Fibroblast of skin of right quadriceps (primary cell): Measurements from ENCODE around the gene DOC2A.
"Not testable (repeated sequence)": the region's sequence is repeated elsewhere in the genome, so short reads cannot be mapped to it uniquely, and the experiment has no call there.

Experiments used
- DNase-seq: peaks from one replicate; pipeline ENCODE4 v3.0.0-alpha.2; 2013

The DOC2A gene

GRCh38 chr16:29963021-29963743 lies 47.6 kb downstream of the DOC2A start:
- no peak for DNase-seq

- no peak for DNase-seq
Measured at GRCh38 chr16:29962344-29962994, 48.4 kb downstream of the DOC2A start.

DNA sequence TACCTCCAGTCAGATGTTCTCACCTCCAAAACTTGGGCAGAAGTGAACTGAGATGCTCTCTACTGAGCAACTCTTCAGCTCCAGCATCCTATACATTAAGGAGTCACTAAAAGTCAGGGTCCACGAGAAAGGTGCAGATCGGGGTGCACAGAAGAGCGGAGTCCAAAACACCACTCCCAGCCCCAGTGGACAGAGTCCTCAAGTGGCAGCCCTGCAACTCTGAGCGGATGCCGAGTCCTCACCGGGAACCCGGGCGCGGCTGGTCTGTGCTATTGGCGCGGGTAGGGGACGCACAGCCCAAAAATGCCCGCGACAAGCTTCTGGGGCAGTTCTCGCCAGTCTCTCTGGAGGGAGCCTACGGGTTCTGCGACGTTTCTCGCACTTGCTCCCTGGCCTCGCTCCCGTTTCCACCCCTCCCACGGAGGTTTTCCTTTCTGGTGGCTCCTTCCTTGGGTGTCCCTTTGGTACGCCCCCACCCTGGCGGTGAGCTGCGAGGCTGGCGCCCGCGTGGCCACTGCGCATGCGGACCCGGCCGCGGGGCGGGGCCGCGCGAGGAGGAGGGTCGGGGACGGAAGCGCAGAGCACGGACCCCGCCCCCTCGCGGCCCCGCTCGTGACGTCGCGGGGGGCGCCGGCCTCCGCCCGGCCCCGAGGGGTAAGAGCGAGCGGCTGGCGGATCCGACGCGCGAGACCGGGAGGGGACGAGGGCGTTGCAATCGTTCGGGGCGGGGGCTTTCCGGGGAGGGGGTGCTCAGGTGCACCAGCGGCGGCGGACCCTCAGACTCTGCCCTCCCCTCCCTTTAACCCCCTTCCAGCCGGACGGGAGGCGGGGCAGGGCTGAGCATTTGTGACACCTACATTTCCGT lies 49.1 kb downstream of the DOC2A start, which contains the start of gene TMEM219:
Gene TMEM219 (plus strand): TSS at position 601 of the 865 bp plus-strand sequence. CDS start 1,065 bp downstream, outside the sequence.
- DNase-seq = peak; percentile 90

- no peak for DNase-seq
Measured at GRCh38 chr16:29961127-29961478, 49.7 kb downstream of the DOC2A start.

- not testable (repeated sequence) for DNase-seq
Measured at GRCh38 chr16:29959821-29960220, 51.0 kb downstream of the DOC2A start.

- no peak for DNase-seq
Measured at GRCh38 chr16:29959293-29959692, 51.5 kb downstream of the DOC2A start.

DNA sequence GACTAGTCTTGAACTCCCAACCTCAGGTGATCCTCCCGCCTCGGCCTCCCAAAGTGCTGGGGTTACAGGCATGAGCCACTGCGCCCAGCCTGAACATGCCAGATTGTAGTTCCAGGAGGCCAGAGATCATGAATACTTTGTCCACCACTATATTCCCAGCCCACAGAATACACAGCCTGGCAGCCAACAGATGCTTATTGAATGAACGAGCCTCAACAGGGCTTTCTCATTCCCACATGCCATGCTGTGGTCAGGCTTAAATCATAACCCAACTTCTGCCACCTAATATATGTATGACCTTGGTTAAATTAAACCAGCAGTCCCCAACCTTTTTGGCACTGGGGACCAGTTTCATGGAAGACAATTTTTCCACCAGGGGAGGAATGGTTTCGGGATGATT lies 52.1 kb downstream of the DOC2A start:
- no peak for DNase-seq
